Psoas muscle (tissue), 8 donors: ENCODE results near the gene MIXL1. TPM values are rescaled to one million over a fixed set of nuclear protein-coding genes. Genes with fewer than 3 reads are reported as not detected.

Source experiments
- ATAC-seq, 4 donors: fragments of 200-7000 bp; cut with Tn5 transposase; one replicate each; pipeline ENCODE4 v1.9.1; 2020; ENCODE audit warnings: moderate library complexity in 3 of 4, mild to moderate bottlenecking in 2 of 4
- DNase-seq, 2 donors: peaks; one replicate each; pipeline ENCODE4 v3.0.0-alpha.2; 2020
- H3K27ac ChIP-seq: fragments of 200-600 bp; one replicate; pipeline ENCODE4 v1.8.0; 2022
- H3K27me3 ChIP-seq, 3 donors: fragments of 200-600 bp in 1 of 3; one replicate each; pipeline versions ENCODE4 v1.6.1 to v1.8.0; 2013 to 2022; ENCODE audit warnings: low read length in 2 of 3, mild to moderate bottlenecking in 2 of 3, moderate library complexity in 1 of 3; ENCODE audit not compliant: insufficient read depth in 3 of 3
- H3K36me3 ChIP-seq, 2 donors: fragments of 200-600 bp in 1 of 2; one replicate each; pipeline versions ENCODE4 v1.6.1 to v1.8.0; 2013 to 2022; ENCODE audit warnings: low read depth in 1 of 2, mild to moderate bottlenecking in 1 of 2, moderate library complexity in 1 of 2; ENCODE audit not compliant: insufficient read depth in 1 of 2
- H3K4me1 ChIP-seq: fragments of 200-600 bp; one replicate; pipeline ENCODE4 v1.8.0; 2022
- H3K4me3 ChIP-seq: fragments of 200-600 bp; one replicate; pipeline ENCODE4 v1.8.0; 2022; ENCODE audit warnings: mild to moderate bottlenecking
- H3K9me3 ChIP-seq: fragments of 200-600 bp; one replicate; pipeline ENCODE4 v1.8.0; 2022
- CTCF ChIP-seq: fragments of 200-600 bp; IDR thresholded peaks from one replicate; pipeline ENCODE4 v1.8.0; 2022; ENCODE audit warnings: antibody characterized with exemption
- WGBS, 3 donors: extraction: QIAGEN DNeasy Blood & Tissue Kit; methylation state at CpG; one replicate each; pipeline versions ENCODE4 v1.1.6 to v1.1.7; 2013; 5-methylcytosine and 5-hydroxymethylcytosine counted together
- intact Hi-C, 2 donors: fragments of 100-400 bp; cut with DNase I; formaldehyde crosslinking; loops; one replicate each; pipeline versions ENCODE4 v1.11.0 to v1.14.2; 2022
- polyA plus RNA-seq, 3 donors: library from polyadenylated mRNA; stranded (reverse); fragments of 200-250 nt; gene quantifications; one replicate each; pipeline ENCODE4 v1.2.3, GENCODE V29; 2013
- total RNA-seq, 4 donors: library from RNA; stranded (reverse); fragmentation: NEBNext Ultra II Directional in 2 of 4; extraction: Animal tissue kit (Norgen Biotek cat#: 25700) in 2 of 4; gene quantifications; one replicate each; pipeline versions ENCODE4 v1.2.1 to v1.2.4, GENCODE V29; 2021 to 2023
- donor health status: healthy with polysubstance abuse.
- donor health status: DM: no; HTN: no; CAD: no; lungs with moderate emphysema.
- donor health status: Bipolar disorder and iron deficiency.
- donor health status: healthy.
- donor health status: DM: yes; HTN: yes; CAD: no.
- donor health status: DM: no; HTN: no; CAD: no.
- donor health status: DM: no; HTN: no; CAD: no.
- donor health status: DM: yes; HTN: yes; CAD: no.

The MIXL1 gene
- total and polyA plus RNA-seq, 7 donors: 0.01 TPM; not detected in 6

- no peak overlapping the region for H3K4me3 ChIP-seq
- WGBS, 3 donors: 70 to 74% (median 72%) methylated on average over 7 of the region's 7 CpGs
Observed at GRCh38 chr1:226210571-226211176, 12.8 kb upstream of the MIXL1 start.

DNA sequence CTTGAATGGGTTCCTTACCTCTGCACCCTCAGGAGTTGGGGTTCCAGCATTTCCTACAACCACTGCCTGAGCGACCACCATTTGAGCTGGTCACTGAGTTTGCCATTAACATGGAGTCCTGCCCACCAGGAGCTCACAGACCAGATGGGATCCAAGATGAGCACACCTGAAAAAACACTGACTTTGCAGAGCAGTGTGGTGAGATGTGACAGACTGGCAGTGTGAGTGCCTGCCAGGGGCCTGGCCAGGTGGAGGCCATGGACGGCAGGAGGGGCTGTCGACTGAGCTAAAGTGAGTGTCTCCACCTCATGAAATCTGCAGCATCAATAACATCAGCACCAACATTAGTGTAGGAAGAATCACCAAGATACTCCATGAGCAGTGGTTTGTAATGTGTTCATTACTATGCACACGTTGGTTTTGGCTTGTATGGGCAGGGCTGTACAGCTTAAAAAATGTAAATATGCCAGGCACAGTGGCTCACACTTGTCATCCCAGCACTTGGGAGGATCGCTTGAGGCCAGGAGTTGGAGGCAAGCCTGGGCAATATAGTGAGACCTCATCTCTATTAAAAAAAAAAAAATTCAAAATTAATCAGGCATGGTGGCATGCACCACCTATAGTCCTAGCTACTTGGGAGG, 12.2 kb upstream of the MIXL1 start:
- no peak for ATAC-seq
- WGBS, 3 donors: 68 to 80% (median 71%) methylated on average over 5 of the region's 5 CpGs
- intact Hi-C loops: no loop called here
- Histone ChIP-seq H3K27me3 (no peaks in the 10 kb centered on the region), H3K27ac (no peak overlapping the region), H3K4me3 (no peak overlapping the region), H3K9me3 (no peaks in the 10 kb centered on the region), H3K36me3 (no peaks in the 10 kb centered on the region), H3K4me1 (no peaks in the 10 kb centered on the region)
- DNase-seq: no peak
- no peak for TF ChIP-seq CTCF

More at GRCh38 chr1:226210571-226211176, 12.8 kb upstream of the MIXL1 start:
- no peak for ATAC-seq
- Histone ChIP-seq H3K27ac (no peak overlapping the region), H3K4me1 (no peaks in the 10 kb centered on the region), H3K27me3 (no peaks in the 10 kb centered on the region), H3K36me3 (no peaks in the 10 kb centered on the region), H3K9me3 (no peaks in the 10 kb centered on the region)
- intact Hi-C loops: no loop called here
- no peak for TF ChIP-seq CTCF
- DNase-seq: no peak

DNA sequence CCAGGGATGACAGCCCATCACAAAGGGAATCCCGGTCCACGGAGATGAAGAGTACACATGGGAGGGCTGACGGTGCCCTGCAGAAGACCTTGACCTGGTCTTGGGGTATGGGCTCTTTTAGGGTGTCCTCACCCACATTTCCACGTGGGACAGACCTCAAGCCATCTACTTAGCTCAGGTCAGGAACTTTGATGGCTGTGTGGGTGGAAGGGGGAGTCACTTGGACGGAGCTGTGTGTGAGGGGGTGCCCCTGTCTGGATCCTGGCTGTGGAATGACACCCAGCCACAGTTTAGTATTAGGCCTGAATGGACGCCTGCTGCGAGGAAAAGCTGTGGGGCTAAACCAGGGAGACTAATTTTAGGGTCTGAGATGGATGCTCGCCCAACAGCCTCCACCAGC, 10.9 kb upstream of the MIXL1 start:
- Histone ChIP-seq H3K27me3 (no peaks in the 10 kb centered on the region), H3K4me1 (no peaks in the 10 kb centered on the region), H3K9me3 (no peaks in the 10 kb centered on the region), H3K36me3 (no peaks in the 10 kb centered on the region), H3K4me3 (no peak overlapping the region), H3K27ac (no peak overlapping the region)
- DNase-seq (no peak), ATAC-seq (no peak)
- 85 to 89% (median 87%) methylated on average over 8 of the region's 8 CpGs for WGBS, 3 donors
- intact Hi-C loops: no loop called here
- TF ChIP-seq CTCF: no peak

DNA sequence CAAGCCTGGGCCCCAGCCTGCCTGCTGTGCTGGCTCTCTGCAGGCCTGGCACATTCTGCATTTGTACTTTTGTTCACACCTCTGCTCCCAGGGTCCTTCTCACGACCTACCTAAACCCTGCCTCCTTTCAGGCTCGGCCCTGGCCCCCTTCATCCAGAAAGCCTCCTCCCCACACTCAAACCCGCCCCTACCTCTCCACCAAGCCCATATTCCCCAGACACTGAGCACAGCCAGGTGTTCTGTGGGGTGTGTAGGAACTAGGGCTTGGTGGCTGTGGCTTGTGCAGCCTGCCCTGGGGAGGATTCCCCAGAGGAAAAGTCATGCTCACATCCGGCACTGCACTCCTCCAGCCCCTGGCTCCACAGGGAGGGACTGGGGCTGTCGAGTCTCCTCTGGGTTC, 8.2 kb upstream of the MIXL1 start:
- WGBS, 3 donors: 48 to 64% (median 52%) methylated on average over 4 to 5 of the region's 5 CpGs
- DNase-seq: no peak
- Histone ChIP-seq H3K36me3 (no peaks in the 10 kb centered on the region), H3K9me3 (no peaks in the 10 kb centered on the region), H3K27ac (no peak overlapping the region), H3K4me3 (no peak overlapping the region), H3K4me1 (no peaks in the 10 kb centered on the region), H3K27me3 (no peaks in the 10 kb centered on the region)
- no peak for ATAC-seq
- intact Hi-C loops: no loop called here
- no peak for TF ChIP-seq CTCF

DNA sequence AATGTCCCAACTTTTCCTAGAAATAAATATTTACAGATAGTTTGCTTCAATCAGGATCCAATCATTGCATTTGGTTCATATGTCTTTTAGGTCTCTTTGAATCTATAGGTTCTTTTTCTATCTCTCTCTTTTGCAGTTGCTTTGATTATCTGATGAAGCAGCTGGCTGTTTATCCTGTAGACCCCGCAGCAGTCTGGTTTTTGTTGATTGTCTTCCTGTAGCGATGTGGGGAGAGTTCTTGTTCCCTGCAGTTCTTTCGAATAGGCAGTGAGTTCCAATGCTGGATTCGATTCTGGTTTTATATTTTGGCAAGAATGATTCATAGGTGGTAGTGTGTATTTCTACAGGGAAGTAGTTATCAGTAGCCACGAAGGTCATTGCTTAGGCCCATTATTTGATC, 7.4 kb upstream of the MIXL1 start:
- Histone ChIP-seq H3K27ac (no peak overlapping the region), H3K4me1 (no peaks in the 10 kb centered on the region), H3K4me3 (no peak overlapping the region), H3K27me3 (no peaks in the 10 kb centered on the region), H3K36me3 (no peaks in the 10 kb centered on the region), H3K9me3 (no peaks in the 10 kb centered on the region)
- WGBS, 3 donors: 69 to 74% (median 71%) methylated on average over 5 of the region's 5 CpGs
- no peak for ATAC-seq
- intact Hi-C loops: no loop called here
- no peak for TF ChIP-seq CTCF
- no peak for DNase-seq
